Forelimb muscle (tissue), 1 donor: Measurements from ENCODE around the gene DMXL1. TPM values are rescaled to one million over a fixed set of nuclear protein-coding genes. Genes with fewer than 3 reads are reported as not detected.
"Not testable (repeated sequence)": the region's sequence is repeated elsewhere in the genome, so short reads cannot be mapped to it uniquely, and the experiment has no call there.

Source experiments
- DNase-seq: peaks from one replicate; pipeline ENCODE4 v3.0.0-alpha.2; 2013; ENCODE audit warnings: low read depth
- polyA plus RNA-seq: library from polyadenylated mRNA; unstranded; fragments of 120-200 nt; gene quantifications from one replicate; pipeline ENCODE4 v1.2.1, GENCODE V29; 2013; ENCODE audit not compliant: insufficient read length

The DMXL1 gene
- polyA plus RNA-seq, 1 donor, result 22.0 TPM

DNA sequence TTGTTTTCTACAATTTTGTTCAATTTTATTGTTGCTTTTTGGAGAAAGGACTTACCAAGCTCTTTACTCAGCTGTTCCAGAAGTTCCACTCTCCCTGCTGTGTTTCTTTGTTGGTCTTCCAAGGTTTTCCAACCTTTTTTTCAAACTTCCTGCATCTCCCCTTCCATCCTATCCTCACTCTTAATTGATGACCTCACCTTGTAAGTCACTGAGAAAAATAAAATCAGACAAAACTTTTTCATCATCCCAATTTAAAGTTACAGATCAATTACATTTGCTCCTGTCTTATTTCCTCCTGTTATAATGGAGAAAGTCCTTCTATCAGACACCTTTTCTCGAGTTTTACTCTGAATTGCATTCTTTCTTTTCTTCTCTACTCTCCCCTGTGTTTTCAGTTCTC is 121.1 kb downstream of the DMXL1 start:
- DNase-seq, result no peak

- no peak for DNase-seq
Observed at GRCh38 chr5:119200795-119201194, 129.9 kb downstream of the DMXL1 start.

GRCh38 chr5:119207105-119207504 is 136.2 kb downstream of the DMXL1 start:
- no peak for DNase-seq

GRCh38 chr5:119212026-119212425 is 141.1 kb downstream of the DMXL1 start:
- no peak for DNase-seq

GRCh38 chr5:119212676-119213075 is 141.8 kb downstream of the DMXL1 start:
- DNase-seq, result no peak

- DNase-seq, result no peak
Observed at GRCh38 chr5:119217183-119217582, 146.3 kb downstream of the DMXL1 start.

- no peak for DNase-seq
Observed at GRCh38 chr5:119218830-119219782, 148.2 kb downstream of the DMXL1 start.

DNA sequence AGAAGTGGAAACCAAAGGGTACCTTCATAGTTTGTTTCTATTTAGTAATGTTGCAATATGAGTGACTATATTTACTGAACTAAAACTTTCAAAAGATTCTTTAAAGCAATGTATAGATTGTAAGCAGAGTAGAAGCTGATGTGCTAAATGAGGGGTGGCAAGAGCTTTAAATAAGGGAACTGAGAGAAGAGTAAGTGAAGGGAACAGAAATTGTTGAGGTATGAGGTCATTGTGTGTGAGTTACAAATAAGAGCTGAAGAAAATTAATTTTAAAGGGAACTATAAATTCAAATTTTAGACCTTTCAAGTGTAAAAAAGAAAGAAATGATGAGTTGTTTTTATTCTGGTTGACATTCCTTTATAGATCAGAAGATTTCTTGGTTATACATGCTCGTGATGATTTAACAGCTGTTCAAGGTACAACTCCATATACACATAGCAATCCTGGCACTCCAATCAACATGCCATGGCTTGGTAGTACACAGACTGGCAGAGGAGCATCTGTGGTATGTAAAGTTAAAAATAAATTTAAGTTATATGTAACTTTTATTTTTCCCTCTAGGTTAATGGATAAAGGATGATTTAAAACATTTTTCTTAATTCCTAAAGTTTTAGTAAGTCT is 149.8 kb downstream of the DMXL1 start:
- DNase-seq, result no peak

DNA sequence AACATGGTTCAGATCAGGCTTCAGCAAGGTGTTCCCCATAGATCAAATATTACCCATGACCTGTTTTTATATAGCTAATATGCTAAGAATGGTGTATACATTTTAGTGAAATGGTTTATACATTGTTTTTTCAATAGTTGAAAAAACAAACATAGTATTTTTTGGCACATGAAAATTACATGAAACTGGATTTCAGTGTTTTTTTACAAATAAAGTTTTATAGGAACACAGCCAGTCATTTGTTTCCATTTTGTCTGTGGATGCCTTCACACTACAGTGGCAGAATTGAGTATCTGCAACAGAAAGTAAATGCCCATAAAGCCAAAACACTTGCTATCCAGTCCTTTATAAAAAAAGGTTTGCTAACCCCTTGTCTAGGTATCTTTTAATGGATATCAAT is 150.4 kb downstream of the DMXL1 start:
- DNase-seq, result no peak

DNA sequence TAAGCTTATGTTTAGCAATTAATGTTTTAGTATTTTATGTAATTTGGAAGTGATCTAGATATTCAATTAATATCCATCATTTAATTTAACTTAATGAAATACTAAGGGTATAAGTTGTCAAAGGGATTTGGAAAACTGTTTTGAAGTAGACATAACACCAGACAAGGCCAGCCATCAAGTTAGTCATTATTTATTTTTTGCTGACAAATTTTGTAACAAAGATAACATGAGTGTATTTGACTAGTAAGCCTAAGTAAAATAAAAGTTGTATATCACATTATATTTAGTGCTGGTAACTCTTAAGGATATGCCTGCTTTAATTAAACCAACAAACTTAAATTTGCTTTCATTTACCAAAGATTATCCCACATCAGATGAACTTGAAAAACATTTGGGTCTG is 159.1 kb downstream of the DMXL1 start:
- DNase-seq, result no peak

DNA sequence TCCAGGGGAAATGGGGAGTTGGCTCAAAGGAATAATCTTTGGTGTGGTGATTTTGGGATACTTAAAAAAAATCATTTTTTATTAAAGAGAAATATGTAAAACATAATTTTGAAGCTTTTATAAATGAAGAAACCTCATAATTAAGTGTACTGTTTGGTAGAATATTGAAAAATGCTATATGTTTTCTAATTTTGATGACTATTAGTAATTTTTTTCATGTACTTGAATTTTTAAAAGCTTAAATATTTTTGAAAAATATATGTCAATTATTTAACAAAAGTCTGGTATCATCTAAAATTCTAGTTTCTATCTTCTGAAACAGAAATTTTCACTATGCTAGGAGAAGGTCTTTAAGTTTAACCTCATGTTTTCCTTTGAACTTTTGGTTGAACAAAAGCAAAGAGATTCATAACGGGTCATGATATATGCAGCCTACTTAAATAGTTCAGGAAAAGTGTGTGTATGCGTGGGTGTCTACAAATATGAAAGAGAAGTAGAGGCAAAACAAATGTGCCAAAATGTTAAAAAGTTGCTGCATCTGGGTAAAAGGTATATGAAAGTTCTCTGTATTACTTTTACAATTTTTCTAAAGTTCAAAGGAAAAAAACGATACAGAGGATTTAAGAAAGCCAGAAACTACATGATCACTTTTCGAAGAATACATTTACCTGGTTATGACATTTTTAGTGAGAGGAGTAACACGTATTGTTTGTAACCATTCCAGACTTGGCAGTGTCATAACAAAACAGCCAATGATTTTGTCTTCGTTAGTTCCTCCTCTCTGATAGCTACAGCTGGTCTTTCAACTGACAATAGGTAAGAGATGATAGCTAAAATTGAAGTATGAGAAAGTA is 167.6 kb downstream of the DMXL1 start:
- DNase-seq, result no peak

- no peak for DNase-seq
Observed at GRCh38 chr5:119239119-119239417, 168.2 kb downstream of the DMXL1 start.

- not testable (repeated sequence) for DNase-seq
Observed at GRCh38 chr5:119239826-119240225, 168.9 kb downstream of the DMXL1 start.

DNA sequence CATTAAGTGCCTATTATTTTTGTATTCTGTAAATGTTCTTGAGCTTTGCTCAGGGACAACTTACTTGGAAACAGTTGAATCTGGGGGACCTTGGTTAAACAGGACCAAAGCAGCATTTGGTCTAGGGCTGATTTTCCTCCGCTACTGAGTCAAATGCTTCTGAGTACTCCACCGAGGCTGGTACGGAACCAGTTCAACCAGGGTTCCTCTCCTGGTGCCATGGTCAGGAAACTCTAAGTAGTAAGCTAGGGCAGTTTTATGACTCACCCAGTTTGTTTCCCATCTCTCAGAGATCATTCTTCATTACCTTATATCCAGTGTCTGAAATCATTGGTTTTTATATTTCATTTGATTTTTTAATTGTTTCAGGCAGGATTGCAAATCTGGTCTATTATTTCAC is 173.0 kb downstream of the DMXL1 start:
- DNase-seq, result no peak

GRCh38 chr5:119250946-119251901 is 180.3 kb downstream of the DMXL1 start:
- DNase-seq, result no peak

- no peak for DNase-seq
Observed at GRCh38 chr5:119255571-119256356, 184.9 kb downstream of the DMXL1 start.

- no peak for DNase-seq
Observed at GRCh38 chr5:119257613-119258012, 186.7 kb downstream of the DMXL1 start.

DNA sequence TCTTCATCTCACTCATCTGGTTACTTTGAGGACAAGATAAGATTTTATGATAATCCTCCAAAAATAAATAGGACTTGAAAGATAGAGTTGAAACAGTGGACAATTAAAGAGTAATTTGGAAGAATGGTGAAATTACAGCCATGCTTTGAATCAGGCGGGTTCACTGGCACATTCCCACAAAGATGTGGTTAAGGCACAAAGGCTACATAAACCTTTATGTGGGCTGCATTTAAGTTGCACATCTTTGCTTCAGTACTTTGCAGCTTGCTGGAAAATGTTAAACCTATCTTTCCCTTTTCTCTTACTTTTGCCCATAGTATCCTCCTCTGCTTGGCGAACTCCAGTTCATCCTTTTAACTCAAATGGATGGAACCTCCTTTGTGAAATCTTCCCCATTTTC is 192.8 kb downstream of the DMXL1 start:
- no peak for DNase-seq

DNA sequence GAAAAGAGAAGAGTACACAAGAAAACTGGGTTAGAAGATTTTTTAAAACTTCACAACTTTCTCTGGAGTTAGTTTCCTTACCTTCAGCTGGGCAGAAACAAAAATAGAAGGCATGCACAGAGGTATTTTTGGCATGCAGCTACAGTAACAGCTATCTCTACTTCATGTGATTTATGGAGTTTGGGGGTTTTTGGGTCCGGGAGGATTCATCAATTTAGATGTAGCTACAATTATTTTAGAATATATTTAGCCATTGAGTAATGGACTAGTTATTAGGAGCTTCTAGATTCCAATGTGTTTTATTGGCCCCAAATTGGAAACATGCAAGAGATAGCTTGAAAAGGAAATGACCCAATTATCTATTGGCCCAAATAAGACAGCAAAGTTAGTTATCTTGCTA is 193.3 kb downstream of the DMXL1 start:
- DNase-seq, result no peak

DNA sequence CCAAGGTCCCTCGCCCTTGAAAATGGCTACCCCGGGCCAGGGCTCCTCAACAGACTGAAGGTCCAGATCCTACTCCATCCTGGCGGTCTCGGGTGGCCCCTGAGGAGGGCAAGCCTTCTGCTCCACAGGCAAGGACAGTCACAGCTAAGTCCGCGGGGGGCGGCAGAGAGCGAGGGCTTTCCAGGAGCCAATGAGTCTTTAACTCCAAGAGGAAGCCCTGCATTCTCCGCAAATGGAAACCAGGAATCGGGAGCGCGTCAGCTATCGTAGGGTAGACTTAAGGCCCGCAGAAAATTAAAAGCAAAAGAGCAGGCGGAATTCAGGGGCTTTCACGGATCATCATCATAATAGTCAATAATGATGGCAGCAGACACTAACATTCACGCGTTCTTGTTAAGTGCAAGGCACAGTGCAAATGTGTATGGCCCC is 197.1 kb downstream of the DMXL1 start:
- peak; percentile 92 for DNase-seq
